IMR-90 (cell line): ENCODE data around the gene UNC93B1. TPM values are rescaled to one million over a fixed set of nuclear protein-coding genes. Genes with fewer than 3 reads are reported as not detected.

Experiments
- ATAC-seq: fragments of 200-7000 bp; cut with Tn5 transposase; 2 replicates; pipeline ENCODE4 v1.9.1; 2020; ENCODE audit warnings: low read depth, mild to moderate bottlenecking, moderate library complexity
- BruUV-seq: library from RNA; stranded (reverse); fragments of 400-500 nt; replicated peaks from 2 replicates; lab custom pipeline; 2021; lab: Mats Ljungman, UMichigan
- CTCF ChIA-PET: fragments of 300-600 bp; formaldehyde crosslinking; extraction: SDS; loops from one replicate; lab custom pipeline; 2021; ENCODE audit warnings: antibody characterized with exemption; lab: Yijun Ruan, JAX
- POLR2A ChIA-PET: fragments of 300-600 bp; sonication (Branson Sonifier 250); formaldehyde crosslinking; loops from one replicate; lab custom pipeline; 2022; ENCODE audit warnings: antibody characterized with exemption; ENCODE audit not compliant: unreplicated experiment; lab: Charles Lee
- DNase-seq: peaks from one replicate; pipeline ENCODE4 v3.0.0; 2013
- H2AFZ ChIP-seq: replicated peaks from 2 replicates; pipeline ENCODE3; 2013; ENCODE audit warnings: low read length, mild to moderate bottlenecking; ENCODE audit not compliant: poor library complexity
- H2AK5ac ChIP-seq: 2 replicates; pipeline ENCODE4 v1.6.1; 2013; ENCODE audit warnings: low read depth, low read length, inconsistent platforms
- H2AK9ac ChIP-seq: replicated peaks from 2 replicates; pipeline ENCODE3; 2013; ENCODE audit warnings: mild to moderate bottlenecking, low read depth, low read length, moderate library complexity; ENCODE audit not compliant: poor library complexity
- H2BK120ac ChIP-seq: 2 replicates; pipeline ENCODE4 v1.6.1; 2013; ENCODE audit warnings: low read depth, low read length, inconsistent platforms
- H2BK15ac ChIP-seq: 3 replicates; pipeline ENCODE4 v1.6.1; 2013; ENCODE audit warnings: low read depth, low read length, inconsistent platforms
- H2BK20ac ChIP-seq: 2 replicates; pipeline ENCODE4 v1.6.1; 2013; ENCODE audit warnings: low read depth, mild to moderate bottlenecking, inconsistent platforms, low read length, moderate library complexity
- H2BK5ac ChIP-seq: 2 replicates; pipeline ENCODE4 v1.6.1; 2013; ENCODE audit warnings: mild to moderate bottlenecking, low read depth, low read length, inconsistent platforms; ENCODE audit not compliant: poor library complexity, severe bottlenecking
- H3K14ac ChIP-seq: replicated peaks from 2 replicates; pipeline ENCODE4 v1.6.1; 2013; ENCODE audit warnings: low read depth, low read length, inconsistent platforms
- H3K18ac ChIP-seq: 2 replicates; pipeline ENCODE4 v1.6.1; 2013; ENCODE audit warnings: low read depth, low read length, control low read depth
- H3K23ac ChIP-seq: 2 replicates; pipeline ENCODE4 v1.6.1; 2013; ENCODE audit warnings: low read depth, low read length, inconsistent platforms
- H3K27ac ChIP-seq: 2 replicates; pipeline ENCODE4 v1.5.1; 2013; ENCODE audit warnings: mild to moderate bottlenecking, control low read depth, low read length; ENCODE audit not compliant: insufficient read depth
- H3K27me3 ChIP-seq: 2 replicates; pipeline ENCODE4 v1.6.1; 2013; ENCODE audit warnings: low read length; ENCODE audit not compliant: control insufficient read depth, insufficient read depth
- H3K36me3 ChIP-seq: 2 replicates; pipeline ENCODE4 v1.6.1; 2013; ENCODE audit warnings: low read length, mixed read lengths; ENCODE audit not compliant: control insufficient read depth, insufficient read depth
- H3K4ac ChIP-seq: 2 replicates; pipeline ENCODE4 v1.6.1; 2013; ENCODE audit warnings: low read depth, low read length, inconsistent platforms
- H3K4me1 ChIP-seq: 2 replicates; pipeline ENCODE4 v1.6.1; 2013; ENCODE audit warnings: low read length, mixed read lengths; ENCODE audit not compliant: control insufficient read depth, insufficient read depth
- H3K4me2 ChIP-seq: 2 replicates; pipeline ENCODE4 v1.6.1; 2013; ENCODE audit warnings: low read depth, mild to moderate bottlenecking, control low read depth, low read length, moderate library complexity
- H3K4me3 ChIP-seq: 2 replicates; pipeline ENCODE4 v1.5.1; 2013; ENCODE audit warnings: low read depth, mild to moderate bottlenecking, control low read depth, low read length, moderate library complexity; ENCODE audit not compliant: insufficient read depth
- H3K56ac ChIP-seq: 2 replicates; pipeline ENCODE4 v1.6.1; 2013; ENCODE audit warnings: low read length, inconsistent platforms; ENCODE audit not compliant: insufficient read depth; ENCODE audit errors: extremely low read depth
- H3K79me1 ChIP-seq, 2 experiments: 2 replicates each; pipeline ENCODE4 v1.6.1; 2013; ENCODE audit warnings: low read length in 2 of 2, inconsistent platforms in 1 of 2, low read depth in 1 of 2
- H3K9ac ChIP-seq: 2 replicates; pipeline ENCODE4 v1.6.1; 2013; ENCODE audit warnings: low read depth, low read length, control low read depth
- H3K9me1 ChIP-seq: 2 replicates; pipeline ENCODE4 v1.6.1; 2013; ENCODE audit warnings: low read length, inconsistent platforms; ENCODE audit not compliant: insufficient read depth
- H3K9me3 ChIP-seq: 2 replicates; pipeline ENCODE4 v1.6.1; 2013; ENCODE audit warnings: low read length; ENCODE audit not compliant: control insufficient read depth, insufficient read depth
- H4K20me1 ChIP-seq: 2 replicates; pipeline ENCODE4 v1.6.1; 2013; ENCODE audit warnings: low read length, inconsistent platforms; ENCODE audit not compliant: insufficient read depth
- H4K5ac ChIP-seq: 2 replicates; pipeline ENCODE4 v1.6.1; 2013; ENCODE audit warnings: mild to moderate bottlenecking, low read depth, low read length, control low read depth
- H4K8ac ChIP-seq, 2 experiments: 2 replicates each; pipeline ENCODE4 v1.6.1; 2013; ENCODE audit warnings: low read depth in 2 of 2, low read length in 2 of 2, control low read depth in 1 of 2, inconsistent platforms in 1 of 2
- H4K91ac ChIP-seq: 2 replicates; pipeline ENCODE4 v1.6.1; 2013; ENCODE audit warnings: low read depth, low read length, inconsistent platforms; ENCODE audit not compliant: insufficient read depth
- BHLHE40 ChIP-seq: fragments of 150-350 bp; IDR thresholded peaks from 2 replicates; pipeline ENCODE4 v1.6.1; 2016; ENCODE audit warnings: mild to moderate bottlenecking, low read depth, low read length
- POLR2A ChIP-seq: IDR thresholded peaks from 2 replicates; pipeline ENCODE4 v1.6.1; 2012; ENCODE audit warnings: mild to moderate bottlenecking, low read depth, low read length
- RFX5 ChIP-seq: IDR thresholded peaks from 2 replicates; pipeline ENCODE4 v1.8.0; 2012; ENCODE audit warnings: low read depth, mild to moderate bottlenecking, low read length, moderate library complexity
- SMC3 ChIP-seq: fragments of 150-350 bp; IDR thresholded peaks from 2 replicates; pipeline ENCODE4 v1.6.1; 2016; ENCODE audit warnings: low read depth, mild to moderate bottlenecking, antibody characterized with exemption, low read length, moderate library complexity
- WGBS, 2 experiments: methylation state at CpG; one replicate each; pipeline versions ENCODE4 v1.1.5 to v1.1.7; 2013; ENCODE audit warnings: missing lambda C conversion rate in 2 of 2; ENCODE audit not compliant: insufficient read length in 1 of 2; ENCODE audit errors: extremely low coverage in 2 of 2; 5-methylcytosine and 5-hydroxymethylcytosine counted together
- dilution Hi-C: fragments of 300-500 bp; cut with HindIII; formaldehyde crosslinking; loops from one replicate; pipeline ENCODE4 v1.14.3; 2018; ENCODE audit warnings: low sequenced_read_pairs; ENCODE audit not compliant: unreplicated experiment
- in situ Hi-C: fragments of 300-500 bp; cut with MboI; formaldehyde crosslinking; loops from 3 replicates; pipeline ENCODE4 v1.14.3; 2019; ENCODE audit warnings: low sequenced_read_pairs, inconsistent platforms, mixed read lengths
- intact Hi-C: fragments of 100-400 bp; cut with micrococcal nuclease; formaldehyde crosslinking; loops from 2 replicates; pipeline ENCODE4 v1.10.0; 2022
- polyA plus RNA-seq, 3 experiments: library from polyadenylated mRNA; depleted of rRNA; stranded (reverse); fragments of >200 nt; gene quantifications; 2 replicates each; pipeline ENCODE4 v1.2.3, GENCODE V29; 2012; ENCODE audit warnings: low replicate concordance in 1 of 3
- total RNA-seq: library from RNA; depleted of rRNA; stranded (reverse); fragments of >200 nt; gene quantifications from 2 replicates; pipeline ENCODE4 v1.2.3, GENCODE V29; 2012

The UNC93B1 gene
- total and polyA plus RNA-seq, 2 of the 4 experiments (the other 2 are of a cell fraction) = 10.9 to 19.2 TPM

- no peak for TF ChIP-seq POLR2A
- no peak for TF ChIP-seq RFX5
- no peak for TF ChIP-seq SMC3
Measured at GRCh38 chr11:67999704-68000103, 4.2 kb downstream of the UNC93B1 start (continued).

GRCh38 chr11:67999201-67999629, 4.7 kb downstream of the UNC93B1 start:
- intact Hi-C loops (no loop called here), dilution Hi-C loops (no loop called here), in situ Hi-C loops (no loop called here)
- Histone ChIP-seq H4K5ac (no peak overlapping the region), H3K56ac (no peak overlapping the region), H2BK5ac (no peak overlapping the region), H4K20me1 (no peaks in the 10 kb centered on the region), H3K9me1 (peaks cover 2% of the 10 kb centered on the region; the same call in 1 of the 2 replicates), H2BK20ac (no peak overlapping the region), H3K79me1 (peaks cover 0 to 3% of the 10 kb centered on the region in 2 experiments; a peak in 2 of 4 replicates), H2AK9ac (peak overlapping the region; percentile 28), H4K8ac (no peak overlapping the region), H3K4me1 (peaks cover 2% of the 10 kb centered on the region), H2AFZ (no peak overlapping the region), H3K27me3 (no peaks in the 10 kb centered on the region), H3K4me2 (no peak overlapping the region), H3K14ac (no peak overlapping the region), H2AK5ac (no peak overlapping the region), H3K4ac (no peak overlapping the region), H3K18ac (no peak overlapping the region), H4K91ac (no peak overlapping the region), H3K36me3 (no peaks in the 10 kb centered on the region), H3K4me3 (no peak overlapping the region), H3K9ac (no peak overlapping the region), H2BK15ac (no peak overlapping the region), H3K27ac (no peak overlapping the region), H3K23ac (no peak overlapping the region), H2BK120ac (no peak overlapping the region), H3K9me3 (no peaks in the 10 kb centered on the region)
- TF ChIP-seq BHLHE40 = no peak
- CTCF ChIA-PET = no interaction called here
- no peak for ATAC-seq
- no TSS peak for BruUV-seq
- no peak for DNase-seq
- POLR2A ChIA-PET = no interaction called here
- WGBS, 2 experiments = 87% methylated on average over 3 of the region's 13 CpGs; no CpG with 5 or more reads in 1 of the 2 experiments
